ENCODE data around the gene APLP2. TPM values are rescaled to one million over a fixed set of nuclear protein-coding genes. Genes with fewer than 3 reads are reported as not detected.

APLP2 gene
- total RNA-seq, 1 experiment from 2014 or later = 345 TPM

DNA sequence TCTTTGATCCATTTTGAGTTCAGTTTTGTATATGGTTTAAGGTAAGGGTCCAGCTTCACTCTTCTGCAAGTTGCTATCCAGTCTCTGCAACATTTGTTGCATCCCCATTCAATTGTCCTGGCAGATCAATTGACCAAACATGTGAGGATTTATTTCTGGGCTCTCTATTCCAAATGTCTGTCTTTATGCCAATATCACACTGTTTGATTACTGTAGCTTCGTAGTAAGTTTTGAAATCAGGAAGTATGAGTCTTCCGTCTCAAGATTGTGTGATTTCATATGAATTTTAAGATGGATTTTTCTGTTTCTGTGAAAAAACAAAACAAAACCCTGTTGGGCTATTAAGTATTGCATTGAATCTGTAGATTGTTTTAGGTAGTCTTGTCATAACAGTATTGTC, 17.0 kb downstream of the APLP2 start:
- no peak for DNase-seq (ENCODE audit: low spot score)
- H3K36me3 Mint-ChIP-seq = peaks cover 12% of the 10 kb centered on the region
- CTCF ChIA-PET = interaction anchor here (0.8 to 1.5 kb wide), 2 partner anchors 9 to 45 kb away, joined by 3 to 4 read pairs; no protein-coding TSS in a partner anchor
- no peaks in the 10 kb centered on the region for H3K27me3 Mint-ChIP-seq (ENCODE audit: low read depth)
- H3K9me3 Mint-ChIP-seq = peaks cover 5% of the 10 kb centered on the region
- TF ChIP-seq TP53 (CRISPR knock-in tag; IDR thresholded peaks at IDR 0.05) (no peak), RORB (CRISPR knock-in tag; IDR thresholded peaks at IDR 0.05) (no peak), ZNF671 (CRISPR knock-in tag; IDR thresholded peaks at IDR 0.05) (no peak), SOX15 (CRISPR knock-in tag; IDR thresholded peaks at IDR 0.05) (no peak), FOXJ3 (CRISPR knock-in tag; IDR thresholded peaks at IDR 0.05; ENCODE audit: borderline replicate concordance) (no peak), PRRX2 (CRISPR knock-in tag; IDR thresholded peaks at IDR 0.05) (no peak), TEAD4 (CRISPR knock-in tag; IDR thresholded peaks at IDR 0.05) (no peak), ZNF396 (CRISPR knock-in tag; IDR thresholded peaks at IDR 0.05; ENCODE audit: borderline replicate concordance) (no peak), JAZF1 (CRISPR knock-in tag; IDR thresholded peaks at IDR 0.05) (no peak), ETV6 (CRISPR knock-in tag; IDR thresholded peaks at IDR 0.05) (no peak), SMAD4 (CRISPR knock-in tag; IDR thresholded peaks at IDR 0.05) (no peak), IRF2 (CRISPR knock-in tag; IDR thresholded peaks at IDR 0.05; ENCODE audit: borderline replicate concordance, low read depth) (no peak)
- TF ChIP-seq, protein P1, sequence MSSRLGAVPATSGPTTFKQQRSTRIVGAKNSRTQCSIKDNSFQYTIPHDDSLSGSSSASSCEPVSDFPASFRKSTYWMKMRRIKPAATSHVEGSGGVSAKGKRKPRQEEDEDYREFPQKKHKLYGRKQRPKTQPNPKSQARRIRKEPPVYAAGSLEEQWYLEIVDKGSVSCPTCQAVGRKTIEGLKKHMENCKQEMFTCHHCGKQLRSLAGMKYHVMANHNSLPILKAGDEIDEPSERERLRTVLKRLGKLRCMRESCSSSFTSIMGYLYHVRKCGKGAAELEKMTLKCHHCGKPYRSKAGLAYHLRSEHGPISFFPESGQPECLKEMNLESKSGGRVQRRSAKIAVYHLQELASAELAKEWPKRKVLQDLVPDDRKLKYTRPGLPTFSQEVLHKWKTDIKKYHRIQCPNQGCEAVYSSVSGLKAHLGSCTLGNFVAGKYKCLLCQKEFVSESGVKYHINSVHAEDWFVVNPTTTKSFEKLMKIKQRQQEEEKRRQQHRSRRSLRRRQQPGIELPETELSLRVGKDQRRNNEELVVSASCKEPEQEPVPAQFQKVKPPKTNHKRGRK (CRISPR knock-in tag; IDR thresholded peaks at IDR 0.05; ENCODE audit: borderline replicate concordance) = no peak
- TF ChIP-seq, protein P2, sequence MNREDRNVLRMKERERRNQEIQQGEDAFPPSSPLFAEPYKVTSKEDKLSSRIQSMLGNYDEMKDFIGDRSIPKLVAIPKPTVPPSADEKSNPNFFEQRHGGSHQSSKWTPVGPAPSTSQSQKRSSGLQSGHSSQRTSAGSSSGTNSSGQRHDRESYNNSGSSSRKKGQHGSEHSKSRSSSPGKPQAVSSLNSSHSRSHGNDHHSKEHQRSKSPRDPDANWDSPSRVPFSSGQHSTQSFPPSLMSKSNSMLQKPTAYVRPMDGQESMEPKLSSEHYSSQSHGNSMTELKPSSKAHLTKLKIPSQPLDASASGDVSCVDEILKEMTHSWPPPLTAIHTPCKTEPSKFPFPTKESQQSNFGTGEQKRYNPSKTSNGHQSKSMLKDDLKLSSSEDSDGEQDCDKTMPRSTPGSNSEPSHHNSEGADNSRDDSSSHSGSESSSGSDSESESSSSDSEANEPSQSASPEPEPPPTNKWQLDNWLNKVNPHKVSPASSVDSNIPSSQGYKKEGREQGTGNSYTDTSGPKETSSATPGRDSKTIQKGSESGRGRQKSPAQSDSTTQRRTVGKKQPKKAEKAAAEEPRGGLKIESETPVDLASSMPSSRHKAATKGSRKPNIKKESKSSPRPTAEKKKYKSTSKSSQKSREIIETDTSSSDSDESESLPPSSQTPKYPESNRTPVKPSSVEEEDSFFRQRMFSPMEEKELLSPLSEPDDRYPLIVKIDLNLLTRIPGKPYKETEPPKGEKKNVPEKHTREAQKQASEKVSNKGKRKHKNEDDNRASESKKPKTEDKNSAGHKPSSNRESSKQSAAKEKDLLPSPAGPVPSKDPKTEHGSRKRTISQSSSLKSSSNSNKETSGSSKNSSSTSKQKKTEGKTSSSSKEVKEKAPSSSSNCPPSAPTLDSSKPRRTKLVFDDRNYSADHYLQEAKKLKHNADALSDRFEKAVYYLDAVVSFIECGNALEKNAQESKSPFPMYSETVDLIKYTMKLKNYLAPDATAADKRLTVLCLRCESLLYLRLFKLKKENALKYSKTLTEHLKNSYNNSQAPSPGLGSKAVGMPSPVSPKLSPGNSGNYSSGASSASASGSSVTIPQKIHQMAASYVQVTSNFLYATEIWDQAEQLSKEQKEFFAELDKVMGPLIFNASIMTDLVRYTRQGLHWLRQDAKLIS (CRISPR knock-in tag; IDR thresholded peaks at IDR 0.05; ENCODE audit: borderline replicate concordance) = no peak
- TF ChIP-seq, protein P3, sequence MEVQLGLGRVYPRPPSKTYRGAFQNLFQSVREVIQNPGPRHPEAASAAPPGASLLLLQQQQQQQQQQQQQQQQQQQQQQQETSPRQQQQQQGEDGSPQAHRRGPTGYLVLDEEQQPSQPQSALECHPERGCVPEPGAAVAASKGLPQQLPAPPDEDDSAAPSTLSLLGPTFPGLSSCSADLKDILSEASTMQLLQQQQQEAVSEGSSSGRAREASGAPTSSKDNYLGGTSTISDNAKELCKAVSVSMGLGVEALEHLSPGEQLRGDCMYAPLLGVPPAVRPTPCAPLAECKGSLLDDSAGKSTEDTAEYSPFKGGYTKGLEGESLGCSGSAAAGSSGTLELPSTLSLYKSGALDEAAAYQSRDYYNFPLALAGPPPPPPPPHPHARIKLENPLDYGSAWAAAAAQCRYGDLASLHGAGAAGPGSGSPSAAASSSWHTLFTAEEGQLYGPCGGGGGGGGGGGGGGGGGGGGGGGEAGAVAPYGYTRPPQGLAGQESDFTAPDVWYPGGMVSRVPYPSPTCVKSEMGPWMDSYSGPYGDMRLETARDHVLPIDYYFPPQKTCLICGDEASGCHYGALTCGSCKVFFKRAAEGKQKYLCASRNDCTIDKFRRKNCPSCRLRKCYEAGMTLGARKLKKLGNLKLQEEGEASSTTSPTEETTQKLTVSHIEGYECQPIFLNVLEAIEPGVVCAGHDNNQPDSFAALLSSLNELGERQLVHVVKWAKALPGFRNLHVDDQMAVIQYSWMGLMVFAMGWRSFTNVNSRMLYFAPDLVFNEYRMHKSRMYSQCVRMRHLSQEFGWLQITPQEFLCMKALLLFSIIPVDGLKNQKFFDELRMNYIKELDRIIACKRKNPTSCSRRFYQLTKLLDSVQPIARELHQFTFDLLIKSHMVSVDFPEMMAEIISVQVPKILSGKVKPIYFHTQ (CRISPR knock-in tag; IDR thresholded peaks at IDR 0.05) = no peak
- TF ChIP-seq, protein P4, sequence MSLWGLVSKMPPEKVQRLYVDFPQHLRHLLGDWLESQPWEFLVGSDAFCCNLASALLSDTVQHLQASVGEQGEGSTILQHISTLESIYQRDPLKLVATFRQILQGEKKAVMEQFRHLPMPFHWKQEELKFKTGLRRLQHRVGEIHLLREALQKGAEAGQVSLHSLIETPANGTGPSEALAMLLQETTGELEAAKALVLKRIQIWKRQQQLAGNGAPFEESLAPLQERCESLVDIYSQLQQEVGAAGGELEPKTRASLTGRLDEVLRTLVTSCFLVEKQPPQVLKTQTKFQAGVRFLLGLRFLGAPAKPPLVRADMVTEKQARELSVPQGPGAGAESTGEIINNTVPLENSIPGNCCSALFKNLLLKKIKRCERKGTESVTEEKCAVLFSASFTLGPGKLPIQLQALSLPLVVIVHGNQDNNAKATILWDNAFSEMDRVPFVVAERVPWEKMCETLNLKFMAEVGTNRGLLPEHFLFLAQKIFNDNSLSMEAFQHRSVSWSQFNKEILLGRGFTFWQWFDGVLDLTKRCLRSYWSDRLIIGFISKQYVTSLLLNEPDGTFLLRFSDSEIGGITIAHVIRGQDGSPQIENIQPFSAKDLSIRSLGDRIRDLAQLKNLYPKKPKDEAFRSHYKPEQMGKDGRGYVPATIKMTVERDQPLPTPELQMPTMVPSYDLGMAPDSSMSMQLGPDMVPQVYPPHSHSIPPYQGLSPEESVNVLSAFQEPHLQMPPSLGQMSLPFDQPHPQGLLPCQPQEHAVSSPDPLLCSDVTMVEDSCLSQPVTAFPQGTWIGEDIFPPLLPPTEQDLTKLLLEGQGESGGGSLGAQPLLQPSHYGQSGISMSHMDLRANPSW (CRISPR knock-in tag; conservative IDR thresholded peaks at IDR 0.05; ENCODE audit: low read depth) = no peak
- TF ChIP-seq, protein P5, sequence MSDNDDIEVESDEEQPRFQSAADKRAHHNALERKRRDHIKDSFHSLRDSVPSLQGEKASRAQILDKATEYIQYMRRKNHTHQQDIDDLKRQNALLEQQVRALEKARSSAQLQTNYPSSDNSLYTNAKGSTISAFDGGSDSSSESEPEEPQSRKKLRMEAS (CRISPR knock-in tag; IDR thresholded peaks at IDR 0.05) = no peak
- TF ChIP-seq, protein P6, sequence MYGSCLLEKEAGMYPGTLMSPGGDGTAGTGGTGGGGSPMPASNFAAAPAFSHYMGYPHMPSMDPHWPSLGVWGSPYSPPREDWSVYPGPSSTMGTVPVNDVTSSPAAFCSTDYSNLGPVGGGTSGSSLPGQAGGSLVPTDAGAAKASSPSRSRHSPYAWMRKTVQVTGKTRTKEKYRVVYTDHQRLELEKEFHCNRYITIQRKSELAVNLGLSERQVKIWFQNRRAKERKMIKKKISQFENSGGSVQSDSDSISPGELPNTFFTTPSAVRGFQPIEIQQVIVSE (CRISPR knock-in tag; IDR thresholded peaks at IDR 0.05; ENCODE audit: borderline replicate concordance) = no peak
- TF ChIP-seq, protein P7, sequence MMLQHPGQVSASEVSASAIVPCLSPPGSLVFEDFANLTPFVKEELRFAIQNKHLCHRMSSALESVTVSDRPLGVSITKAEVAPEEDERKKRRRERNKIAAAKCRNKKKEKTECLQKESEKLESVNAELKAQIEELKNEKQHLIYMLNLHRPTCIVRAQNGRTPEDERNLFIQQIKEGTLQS (CRISPR knock-in tag; conservative IDR thresholded peaks at IDR 0.05) = no peak
- TF ChIP-seq, protein P8, sequence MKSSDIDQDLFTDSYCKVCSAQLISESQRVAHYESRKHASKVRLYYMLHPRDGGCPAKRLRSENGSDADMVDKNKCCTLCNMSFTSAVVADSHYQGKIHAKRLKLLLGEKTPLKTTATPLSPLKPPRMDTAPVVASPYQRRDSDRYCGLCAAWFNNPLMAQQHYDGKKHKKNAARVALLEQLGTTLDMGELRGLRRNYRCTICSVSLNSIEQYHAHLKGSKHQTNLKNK (CRISPR knock-in tag; IDR thresholded peaks at IDR 0.05) = no peak
- H3K4me3 Mint-ChIP-seq = no peak overlapping the region
- H3K4me1 Mint-ChIP-seq = peaks cover 37% of the 10 kb centered on the region
- no peak overlapping the region; the same call in 1 of the 2 replicates for H3K27ac Mint-ChIP-seq
- POLR2A ChIA-PET = no interaction called here
- no peak for ATAC-seq

Data from WTC11 (cell line).